A549 treated with RU486 at 1 μM for 4 hours (cell line): ENCODE data around the gene PRAMEF1. TPM values are rescaled to one million over a fixed set of nuclear protein-coding genes. Genes with fewer than 3 reads are reported as not detected.

ENCODE experiments used
- total RNA-seq: library from RNA; stranded (reverse); fragments of 200-300 nt; extraction: Qiagen RNA extraction; gene quantifications from 5 replicates; pipeline ENCODE4 v1.2.3, GENCODE V29; 2022; ENCODE audit warnings: low read depth

The PRAMEF1 gene, protein sequence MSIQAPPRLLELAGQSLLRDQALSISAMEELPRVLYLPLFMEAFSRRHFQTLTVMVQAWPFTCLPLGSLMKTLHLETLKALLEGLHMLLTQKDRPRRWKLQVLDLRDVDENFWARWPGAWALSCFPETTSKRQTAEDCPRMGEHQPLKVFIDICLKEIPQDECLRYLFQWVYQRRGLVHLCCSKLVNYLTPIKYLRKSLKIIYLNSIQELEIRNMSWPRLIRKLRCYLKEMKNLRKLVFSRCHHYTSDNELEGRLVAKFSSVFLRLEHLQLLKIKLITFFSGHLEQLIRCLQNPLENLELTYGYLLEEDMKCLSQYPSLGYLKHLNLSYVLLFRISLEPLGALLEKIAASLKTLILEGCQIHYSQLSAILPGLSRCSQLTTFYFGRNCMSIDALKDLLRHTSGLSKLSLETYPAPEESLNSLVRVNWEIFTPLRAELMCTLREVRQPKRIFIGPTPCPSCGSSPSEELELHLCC
- total RNA-seq = not detected in 5 replicates

DNA sequence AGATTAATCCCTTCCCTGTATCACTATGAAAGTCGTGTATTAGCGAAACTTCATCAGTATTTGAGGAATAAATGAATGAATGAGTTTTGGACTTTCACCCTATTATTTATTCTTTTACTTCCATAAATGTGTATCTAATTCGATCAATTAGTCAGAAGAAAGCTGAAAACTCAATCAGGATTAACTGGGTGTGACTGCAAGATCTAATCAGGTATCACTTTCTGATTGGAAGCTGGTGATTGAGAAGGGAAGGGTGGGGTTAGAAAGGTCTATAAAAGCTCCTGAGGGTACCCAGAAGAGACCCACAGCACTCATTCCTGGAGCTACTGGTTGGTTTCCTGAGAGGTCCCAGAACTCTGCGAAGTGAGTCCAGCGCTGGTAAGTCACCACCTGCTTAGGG is at the start of gene PRAMEF1:
Gene PRAMEF1 (plus strand): TSS at position 301 of the 400 bp plus-strand sequence. CDS start 1,831 bp downstream, outside the sequence.

DNA sequence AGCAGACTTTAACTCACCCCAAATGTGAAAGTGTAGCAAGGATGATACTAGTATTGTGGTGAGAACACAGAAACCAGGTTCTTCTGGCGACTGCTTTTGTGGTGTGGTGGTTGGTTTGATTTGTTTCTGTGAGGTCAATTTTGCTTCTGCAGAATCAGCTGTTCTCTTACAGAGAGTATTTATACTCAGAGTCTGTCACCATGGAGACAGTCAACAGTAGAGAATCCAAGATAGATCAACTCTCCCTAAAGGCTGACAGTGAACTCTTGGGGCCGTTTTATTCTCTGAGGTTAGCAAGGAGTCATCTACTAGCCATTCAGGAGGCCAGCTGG is 45.2 kb upstream of the PRAMEF1 start, which contains the start of gene CFAP107:
Gene CFAP107 (plus strand): TSS at position 209 of the 332 bp plus-strand sequence. CDS start 231 bp downstream, outside the sequence.

GRCh38 chr1:12773438-12773837 is 17.8 kb upstream of the PRAMEF1 start, which contains the start of gene PRAMEF12:
Gene PRAMEF12 (plus strand): TSS chr1:12773738. CDS start chr1:12774868, 1,130 bp downstream.

DNA sequence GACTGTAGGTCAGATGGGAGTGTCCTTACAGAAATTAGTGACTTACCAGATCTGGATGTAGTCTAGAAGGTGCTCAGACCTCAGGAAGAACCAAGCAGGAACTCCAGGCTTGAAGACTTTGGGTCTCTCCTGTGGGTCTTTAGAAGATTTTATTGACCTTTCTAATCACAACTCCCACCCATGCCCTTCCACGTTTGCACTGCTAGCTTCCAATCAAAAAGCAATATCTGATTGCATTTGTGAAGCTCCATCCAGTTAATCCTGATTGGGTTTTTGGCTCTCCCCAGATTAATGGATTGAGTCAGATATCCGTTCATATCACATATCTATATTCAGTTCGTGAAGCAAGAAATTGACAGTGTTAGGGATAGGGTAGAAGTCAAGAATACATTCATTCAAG is 40.1 kb downstream of the PRAMEF1 start, which contains the start of gene PRAMEF11:
Gene PRAMEF11 (minus strand): TSS at position 101 of the 400 bp plus-strand sequence. CDS start 2,621 bp downstream, outside the sequence.

Other genes with a start within 250 kb of the PRAMEF1 start
- gene DHRS3, start 173.2 kb upstream of the PRAMEF1 start, total RNA-seq = 43.6 to 58.9 TPM (median 53.9 TPM) in 5 replicates
- not detected in 5 replicates for gene AADACL4, start 147.3 kb upstream of the PRAMEF1 start, total RNA-seq
- gene AADACL3, start 75.3 kb upstream of the PRAMEF1 start, total RNA-seq = not detected in 5 replicates
- not detected in 5 replicates for gene CFAP107, start 45.2 kb upstream of the PRAMEF1 start, total RNA-seq
- not detected in 5 replicates for gene PRAMEF12, start 17.7 kb upstream of the PRAMEF1 start, total RNA-seq
- gene PRAMEF11, start 40.0 kb downstream of the PRAMEF1 start, total RNA-seq = not detected in 5 replicates
- gene HNRNPCL1, start 57.3 kb downstream of the PRAMEF1 start, total RNA-seq = not detected in 5 replicates
- not detected in 5 replicates for gene PRAMEF2, start 65.7 kb downstream of the PRAMEF1 start, total RNA-seq
- gene PRAMEF4, start 94.8 kb downstream of the PRAMEF1 start, total RNA-seq = not detected in 5 replicates
- gene PRAMEF10, start 106.9 kb downstream of the PRAMEF1 start, total RNA-seq = not detected in 5 replicates
- not detected in 5 replicates for gene PRAMEF7, start 125.2 kb downstream of the PRAMEF1 start, total RNA-seq
- gene PRAMEF6, start 156.2 kb downstream of the PRAMEF1 start, total RNA-seq = not detected in 5 replicates